ENCODE results near the gene MRNIP.

Gene MRNIP

DNA sequence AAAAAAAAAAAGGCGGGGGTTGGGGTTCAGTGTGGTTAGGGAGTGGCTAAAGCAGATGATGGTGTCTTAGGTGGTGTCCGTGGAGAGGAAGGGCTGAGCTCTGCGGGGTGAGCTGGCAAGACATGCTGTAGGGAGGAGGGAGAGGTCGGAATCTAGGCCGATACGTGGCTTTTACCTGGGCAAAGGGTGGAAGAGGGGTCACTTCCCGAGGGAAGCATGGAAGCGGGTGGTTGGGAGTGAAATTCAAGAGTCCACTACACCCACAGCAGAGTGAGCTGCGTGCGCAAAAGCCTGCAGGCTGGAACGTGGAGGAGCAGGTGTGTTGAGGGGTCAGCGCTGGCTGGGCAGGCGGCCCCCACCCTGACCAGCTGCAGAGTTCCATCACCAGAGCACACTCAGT is 31.3 kb upstream of the MRNIP start:
- no peak for DNase-seq (ENCODE audit: extremely low read depth in 1 of 2, low read depth in 1 of 2)

DNA sequence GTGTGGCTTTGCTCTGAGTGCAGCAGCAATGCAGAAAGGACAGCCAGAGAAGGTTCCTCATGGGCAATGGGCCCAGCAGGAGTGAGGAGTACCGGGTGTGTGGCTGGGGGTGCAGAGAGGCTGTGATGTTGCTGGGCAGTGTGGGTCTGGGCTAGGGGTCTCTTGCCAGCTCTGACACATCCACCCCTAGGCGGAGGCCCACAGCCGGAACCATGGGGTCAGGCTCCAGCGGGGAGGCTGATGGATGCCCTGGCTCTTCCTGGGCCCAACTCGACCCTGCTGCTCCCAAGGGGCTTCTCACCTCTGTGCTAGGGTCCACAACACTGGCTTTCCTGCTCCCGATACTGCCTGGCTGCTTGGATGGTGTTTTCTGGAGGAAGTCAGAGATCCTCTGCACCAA is 29.2 kb upstream of the MRNIP start:
- no peak for DNase-seq (ENCODE audit: extremely low read depth in 1 of 2, low read depth in 1 of 2)

DNA sequence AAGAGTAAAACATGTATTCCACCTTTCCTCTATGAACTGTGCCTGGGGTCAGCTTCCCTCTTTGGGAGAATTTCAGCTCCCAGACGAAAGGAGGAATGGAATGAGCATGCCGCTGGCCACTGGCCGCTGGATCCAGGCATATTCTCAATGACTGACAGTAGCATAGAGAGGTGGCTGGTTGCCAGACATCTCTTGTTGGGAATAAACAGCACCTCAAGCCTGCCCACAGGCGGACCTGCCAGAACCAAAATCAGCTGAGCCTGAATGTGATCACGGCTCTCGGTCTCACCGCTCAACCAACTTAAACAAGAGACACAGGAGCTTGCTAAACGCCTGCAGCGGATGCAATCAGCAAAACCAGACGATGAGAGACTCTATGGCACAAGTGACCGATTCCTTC is 28.5 kb upstream of the MRNIP start:
- no peak for DNase-seq (ENCODE audit: extremely low read depth in 1 of 2, low read depth in 1 of 2)

DNA sequence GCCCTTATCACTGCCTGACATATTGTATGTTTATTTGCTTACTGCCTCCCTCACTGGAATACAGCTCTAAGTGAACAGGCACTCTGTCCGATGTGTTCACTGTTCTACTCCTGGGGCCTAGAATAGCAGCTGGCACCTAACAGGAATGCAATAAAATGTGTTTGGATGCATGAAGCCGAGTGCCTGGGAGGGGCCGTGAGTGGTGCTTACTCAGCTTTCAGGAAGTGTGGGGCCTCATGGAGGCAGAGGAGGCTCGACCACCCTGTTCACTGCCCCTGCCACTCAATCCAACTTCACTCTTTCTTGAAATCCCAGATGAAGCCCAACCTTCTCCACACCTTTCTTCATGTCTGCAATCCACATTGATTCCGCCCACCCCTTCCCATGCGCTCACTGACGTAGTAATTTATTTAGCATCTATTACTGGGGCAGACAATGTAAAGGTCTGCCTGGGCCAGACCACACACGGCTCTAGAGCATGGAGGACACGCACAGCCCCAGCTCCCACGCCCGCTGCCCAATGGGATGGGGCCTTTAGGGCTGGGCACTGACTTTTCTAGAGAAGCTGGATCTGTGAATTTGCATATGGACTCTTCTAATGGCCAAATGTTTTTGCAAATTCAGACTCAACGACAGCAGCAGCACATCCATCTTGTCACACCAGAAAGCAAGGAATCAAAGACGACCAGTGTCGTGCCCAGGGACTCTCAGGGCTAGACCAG is 27.7 kb upstream of the MRNIP start:
- no peak for DNase-seq (ENCODE audit: extremely low read depth in 1 of 2, low read depth in 1 of 2)

DNA sequence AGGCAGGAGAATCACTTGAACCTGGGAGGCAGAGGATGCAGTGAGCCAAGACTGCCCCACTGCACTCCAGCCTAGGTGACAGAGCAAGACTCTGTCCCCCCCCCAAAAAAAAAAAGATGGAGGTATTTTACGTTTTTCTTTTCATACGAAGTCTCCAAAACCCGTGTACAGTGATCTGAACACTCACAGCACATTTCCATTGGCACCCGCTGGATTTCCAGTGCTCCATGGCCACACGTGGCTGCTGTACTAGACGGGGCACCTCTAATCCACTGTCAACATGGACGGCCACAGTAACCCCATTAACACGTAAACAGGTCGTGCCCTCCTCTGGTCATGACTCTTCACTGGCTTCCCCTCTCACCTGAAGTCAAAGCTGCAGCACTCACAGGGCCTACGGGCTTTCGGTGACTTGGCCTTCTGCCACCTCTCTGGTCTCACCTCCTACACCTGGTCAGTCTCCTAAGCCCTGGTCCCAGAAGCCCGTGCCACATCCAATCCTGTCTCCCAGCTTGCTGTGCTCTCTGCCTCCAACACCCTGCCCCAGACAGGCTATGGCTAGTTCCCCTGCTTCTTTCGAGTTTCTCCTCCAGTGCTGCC is 27.0 kb upstream of the MRNIP start:
- DNase-seq (ENCODE audit: extremely low read depth in 1 of 2, low read depth in 1 of 2) = no peak

DNA sequence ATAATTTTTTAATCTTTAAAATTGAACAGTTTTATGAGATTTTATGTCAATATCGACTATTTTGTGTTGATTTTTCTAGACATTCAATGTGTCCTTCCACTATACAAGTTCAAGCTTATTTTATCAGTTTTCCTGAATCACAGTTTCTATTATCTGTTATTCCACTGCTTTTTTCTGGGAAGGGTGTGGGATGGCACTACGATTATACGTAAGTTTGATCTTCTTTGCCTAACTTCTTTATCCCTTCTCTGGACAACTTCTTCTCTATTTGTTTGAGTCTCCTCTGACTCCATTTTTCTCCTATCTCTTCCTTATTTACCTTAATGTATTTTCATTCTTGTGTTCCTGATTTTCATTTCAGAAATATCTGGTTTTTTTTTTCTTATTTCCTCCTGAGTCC is 24.5 kb upstream of the MRNIP start:
- no peak for DNase-seq (ENCODE audit: extremely low read depth in 1 of 2, low read depth in 1 of 2)

DNA sequence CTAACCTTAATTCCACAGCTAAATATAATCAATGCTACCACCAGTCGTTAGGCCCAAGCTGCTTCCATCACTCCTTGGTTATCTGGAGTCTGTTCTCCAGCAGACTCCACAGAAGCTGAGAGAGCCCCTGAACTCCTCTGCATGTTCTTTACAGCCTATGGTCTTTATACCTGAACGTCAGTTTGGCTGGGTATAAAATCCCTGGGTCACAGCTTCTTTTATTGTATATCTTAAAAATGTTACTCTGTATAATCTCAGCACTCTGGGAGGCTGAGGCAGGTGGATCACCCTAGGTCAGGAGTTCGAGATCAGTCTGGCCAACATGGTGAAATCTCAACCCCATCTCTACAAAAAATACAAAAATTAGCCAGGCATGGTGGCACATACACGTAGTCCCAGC is 23.7 kb upstream of the MRNIP start:
- no peak for DNase-seq (ENCODE audit: extremely low read depth in 1 of 2, low read depth in 1 of 2)

DNA sequence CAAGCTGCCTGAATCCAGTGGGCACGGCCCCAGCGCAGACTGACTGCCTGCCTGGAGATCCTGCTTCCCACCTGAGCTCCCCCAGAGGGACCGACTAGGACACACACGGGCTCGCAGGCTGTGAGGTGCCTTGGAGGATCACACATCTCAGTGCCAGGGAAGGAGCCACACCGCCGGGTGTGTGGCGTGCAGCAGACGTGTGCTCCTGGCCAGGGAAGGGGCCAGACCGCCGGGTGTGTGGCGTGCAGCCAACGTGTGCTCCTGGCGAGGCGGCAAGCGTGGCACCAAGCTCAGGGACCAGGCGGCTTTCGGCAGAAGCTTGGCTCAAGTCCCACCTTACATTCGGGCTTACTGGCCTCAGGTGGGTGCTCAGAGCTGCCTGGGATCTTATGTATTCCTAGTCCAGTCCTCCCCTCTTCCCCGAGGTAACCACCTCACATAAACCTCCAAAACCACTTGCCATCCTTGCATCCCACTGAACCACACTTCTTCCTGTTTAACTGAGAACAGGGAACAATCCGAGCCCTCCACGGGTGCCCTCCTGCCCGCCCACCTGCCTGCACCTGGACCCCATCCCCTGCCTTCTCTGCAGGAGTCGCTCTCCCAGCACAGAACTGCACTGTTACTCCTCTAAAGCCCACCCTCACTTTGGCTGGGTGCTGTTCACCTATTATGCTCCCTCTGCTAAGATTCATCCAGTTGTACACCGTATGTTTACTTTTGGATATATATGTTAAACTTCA is 22.4 kb upstream of the MRNIP start:
- no peak for DNase-seq (ENCODE audit: extremely low read depth in 1 of 2, low read depth in 1 of 2)

DNA sequence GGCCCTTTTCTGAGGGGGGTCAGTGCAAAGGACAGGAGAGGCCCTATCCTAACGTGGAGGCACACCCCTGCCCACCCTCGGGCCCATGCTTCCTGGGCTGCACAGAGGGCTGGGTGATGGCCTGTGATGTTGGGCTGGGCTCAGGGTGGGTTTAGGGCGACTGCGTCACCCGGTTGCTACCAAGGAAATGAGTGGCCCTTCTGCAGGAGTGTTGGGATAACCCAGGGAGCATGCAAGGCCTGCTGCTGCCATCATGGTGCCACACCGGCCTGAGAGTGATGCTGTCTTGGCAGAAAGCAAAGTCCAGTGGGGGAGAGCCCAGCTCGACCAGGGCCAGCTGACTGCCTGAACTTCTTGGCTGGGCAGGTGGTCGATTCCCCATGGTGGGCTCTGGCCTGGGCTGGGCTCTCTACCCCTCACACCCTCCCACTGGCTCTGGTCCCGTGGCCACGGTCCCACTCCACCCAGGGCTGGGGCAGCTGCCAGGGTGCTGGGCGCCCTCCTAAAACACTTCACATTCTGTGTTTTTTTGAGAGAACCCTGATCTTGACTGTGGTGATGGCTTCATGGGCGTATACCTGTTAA is 21.5 kb upstream of the MRNIP start:
- DNase-seq (ENCODE audit: extremely low read depth in 1 of 2, low read depth in 1 of 2) = no peak

DNA sequence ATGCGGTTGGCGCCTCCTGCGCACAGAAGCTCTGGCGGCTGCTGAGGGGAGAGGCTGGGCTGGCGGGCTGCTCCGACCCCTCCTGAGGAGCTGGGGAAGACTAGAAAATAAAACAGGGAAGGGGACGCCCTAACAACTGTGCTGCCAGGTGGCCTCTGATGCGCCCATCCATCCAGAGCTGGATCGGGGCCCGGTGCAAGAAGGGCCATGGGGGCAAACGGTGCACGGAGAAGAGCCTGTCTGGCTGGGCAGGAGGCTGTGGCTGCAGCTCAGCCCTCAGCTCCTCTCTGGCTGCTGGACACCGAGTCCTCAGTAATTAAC is 21.0 kb upstream of the MRNIP start:
- no peak for DNase-seq (ENCODE audit: extremely low read depth in 1 of 2, low read depth in 1 of 2)

DNA sequence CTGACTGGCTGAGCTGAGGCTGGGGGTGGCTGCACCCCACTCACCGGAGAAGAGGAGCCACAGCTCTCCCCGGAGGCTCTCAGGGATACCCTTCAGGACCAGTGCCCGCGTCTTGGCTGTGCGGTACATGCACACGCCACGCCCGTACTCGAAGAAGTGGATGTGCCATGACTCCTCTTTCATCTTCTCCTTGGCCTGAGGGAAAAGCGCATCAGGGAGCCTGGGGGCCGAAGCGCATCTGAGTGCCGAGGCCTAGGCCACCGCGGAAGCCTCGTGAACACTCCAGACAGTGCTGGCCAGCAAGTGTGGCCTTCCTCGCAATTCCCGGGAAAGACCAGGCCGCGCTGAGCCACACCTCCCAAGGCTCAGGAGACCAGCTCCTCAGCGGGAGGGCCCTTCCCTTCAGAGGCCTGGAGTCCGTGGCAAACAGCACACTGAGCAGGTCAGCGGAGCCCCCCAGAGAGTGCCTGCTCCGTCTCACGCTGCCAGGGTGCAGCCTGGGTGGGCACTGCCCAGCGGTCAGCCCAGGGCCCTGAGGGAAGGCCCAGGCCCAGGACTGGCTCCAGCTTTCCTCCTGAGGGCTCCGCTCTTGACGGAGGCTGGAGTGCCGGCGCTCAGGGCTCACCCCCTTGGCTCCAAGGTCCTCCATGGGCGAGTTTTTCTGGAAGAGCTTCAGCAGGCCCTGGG is 20.5 kb upstream of the MRNIP start:
- DNase-seq (ENCODE audit: extremely low read depth in 1 of 2, low read depth in 1 of 2) = no peak

DNA sequence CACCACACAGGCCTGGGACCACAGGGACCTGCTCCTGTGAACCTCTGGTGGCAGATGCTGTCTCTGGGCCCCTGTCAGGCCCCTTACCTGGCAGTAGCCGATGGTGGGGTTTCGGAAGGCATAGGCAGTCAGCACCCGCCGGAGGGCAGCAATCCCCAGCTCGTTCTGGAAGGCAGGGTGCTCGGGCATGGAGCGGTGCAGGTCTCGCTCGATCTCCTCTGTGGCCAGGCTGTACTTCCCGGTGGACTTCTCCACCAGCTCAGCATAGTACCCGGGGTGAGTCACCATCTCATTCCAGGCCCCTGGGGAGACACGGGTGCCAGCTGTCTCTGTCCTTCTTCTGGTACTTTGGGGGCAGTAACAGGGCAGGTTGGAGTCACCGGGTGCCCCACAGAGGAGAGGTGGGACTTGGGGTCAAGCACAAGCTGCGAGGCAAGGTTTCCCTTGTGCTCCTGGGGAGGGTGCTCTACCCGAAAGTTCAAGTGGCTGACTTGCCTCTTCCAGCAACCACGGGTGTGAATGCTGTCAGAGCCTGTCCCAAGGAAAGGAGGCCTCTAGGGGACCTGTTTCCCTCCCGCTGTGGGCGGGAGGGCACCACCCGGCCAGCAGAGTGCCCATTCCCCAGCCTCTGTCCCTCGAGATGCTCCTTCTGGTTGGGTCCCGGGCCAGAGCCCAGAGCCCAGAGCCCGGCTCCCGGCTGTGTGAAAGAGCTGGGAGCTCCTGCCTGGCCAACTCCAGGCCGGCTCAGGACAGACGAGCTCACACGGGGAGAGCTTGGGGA is 19.8 kb upstream of the MRNIP start:
- no peak for DNase-seq (ENCODE audit: extremely low read depth in 1 of 2, low read depth in 1 of 2)

DNA sequence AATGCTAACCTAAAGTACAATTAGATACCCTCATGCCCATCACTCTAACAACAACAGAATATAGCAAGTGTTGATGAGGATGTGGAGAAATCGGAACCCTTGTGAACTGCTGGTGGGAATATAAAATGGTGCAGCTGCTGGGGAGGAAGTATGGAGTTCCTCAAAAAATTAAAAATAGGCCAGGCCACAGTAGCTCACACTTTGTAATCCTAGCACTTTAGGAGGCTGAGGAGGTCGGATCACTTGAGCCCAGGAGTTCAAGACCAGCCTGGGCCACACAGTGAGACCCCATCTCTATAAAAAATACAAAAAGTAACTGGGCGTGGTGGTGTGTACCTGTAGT is 18.0 kb upstream of the MRNIP start:
- DNase-seq (ENCODE audit: extremely low read depth in 1 of 2, low read depth in 1 of 2) = no peak

DNA sequence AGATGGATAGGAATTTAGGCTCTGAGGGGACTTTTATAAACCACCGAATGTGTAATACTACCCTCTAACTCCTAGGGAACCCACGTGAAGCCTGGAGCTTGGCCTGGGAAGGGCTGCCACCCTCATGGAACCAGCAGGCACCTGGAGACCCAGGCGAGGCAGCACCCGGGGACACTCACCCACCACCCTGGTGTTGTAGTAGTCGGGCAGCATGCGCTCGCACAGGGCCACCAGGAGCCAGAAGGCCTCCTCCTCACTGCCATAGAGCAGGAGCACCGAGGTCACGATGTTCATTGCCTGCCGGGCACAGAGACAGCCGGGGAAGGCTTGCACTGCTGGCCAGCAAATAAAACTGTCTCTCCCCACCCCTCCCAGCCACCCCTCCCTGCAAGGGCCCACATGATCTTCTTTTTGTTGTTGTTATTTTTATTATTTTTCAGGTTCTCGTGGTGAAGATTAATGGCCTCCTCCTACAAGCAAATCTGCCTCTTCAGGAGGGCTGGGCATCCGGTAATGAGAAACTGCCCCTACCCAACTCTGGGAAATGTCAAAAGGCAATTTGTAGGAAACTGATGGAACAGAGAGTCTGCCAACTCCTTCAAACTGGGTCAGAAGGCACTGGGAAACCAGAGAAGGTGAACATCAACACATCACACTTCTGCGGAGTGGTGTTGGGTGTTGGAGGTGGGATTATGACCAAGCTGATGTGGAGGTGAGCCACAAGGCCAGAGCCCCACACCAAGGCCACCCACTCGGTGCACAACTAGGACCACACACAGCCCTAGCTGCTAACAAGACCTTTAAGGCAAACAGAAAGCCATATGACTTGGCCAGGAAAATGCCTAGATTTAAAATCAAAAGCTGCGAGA is 17.4 kb upstream of the MRNIP start:
- DNase-seq (ENCODE audit: extremely low read depth in 1 of 2, low read depth in 1 of 2) = no peak

DNA sequence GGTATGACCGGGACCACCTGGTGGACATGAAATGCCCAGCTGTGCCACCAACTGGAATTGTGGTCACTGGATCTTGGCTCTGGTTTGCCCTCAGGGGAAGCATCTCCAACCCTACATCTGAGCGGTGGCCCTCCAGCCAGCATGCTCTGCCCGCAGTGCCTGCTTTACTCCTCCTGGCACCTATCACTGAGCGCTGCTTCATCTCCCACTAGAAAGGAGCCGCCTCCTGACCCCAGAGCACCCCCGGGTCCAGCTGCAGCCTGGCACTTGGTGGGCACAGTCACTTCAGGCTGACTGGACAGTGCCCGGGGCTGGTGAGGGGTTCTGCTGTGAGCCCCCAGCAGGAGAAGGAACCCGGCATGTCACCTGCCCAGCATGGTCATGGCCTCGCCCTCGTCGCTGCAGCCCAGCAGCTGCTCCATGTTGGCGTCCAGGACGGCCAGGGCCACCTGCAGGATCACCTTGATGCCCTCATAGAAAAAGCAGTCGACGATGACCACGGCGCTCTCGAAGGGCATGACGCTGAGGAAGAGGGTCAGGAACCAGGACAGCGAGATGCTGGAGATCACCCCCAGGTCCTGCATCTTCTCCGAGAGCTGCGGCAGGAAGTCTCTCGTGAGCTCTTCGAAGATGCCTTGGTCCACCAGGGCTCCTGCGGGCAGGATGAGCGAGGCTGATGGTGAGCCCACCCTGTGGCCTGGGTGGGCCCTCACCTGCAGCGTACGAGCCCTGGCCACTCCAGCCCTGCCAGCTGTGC is 16.1 kb upstream of the MRNIP start:
- DNase-seq (ENCODE audit: extremely low read depth in 1 of 2, low read depth in 1 of 2) = no peak

DNA sequence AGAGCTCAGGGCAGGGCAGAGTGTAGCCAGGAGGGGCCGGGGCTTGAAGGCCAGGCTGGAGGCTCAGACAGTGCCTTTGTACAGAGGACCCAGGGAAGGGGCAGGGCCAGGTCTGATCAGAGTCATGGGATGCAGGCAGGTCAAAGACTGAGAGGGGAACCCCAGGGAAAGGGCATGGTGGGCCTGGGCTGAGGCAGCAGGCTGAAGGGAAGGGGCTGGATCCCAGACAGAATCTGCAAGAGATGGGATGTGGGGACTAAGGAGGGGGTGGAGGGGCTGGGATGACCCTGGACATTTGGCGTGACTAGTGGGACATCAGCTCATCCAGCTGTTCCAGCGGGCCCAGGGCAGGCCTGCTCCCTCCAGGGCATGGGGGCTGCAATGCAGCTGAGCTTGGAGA is 15.5 kb upstream of the MRNIP start:
- DNase-seq (ENCODE audit: extremely low read depth in 1 of 2, low read depth in 1 of 2) = no peak

DNA sequence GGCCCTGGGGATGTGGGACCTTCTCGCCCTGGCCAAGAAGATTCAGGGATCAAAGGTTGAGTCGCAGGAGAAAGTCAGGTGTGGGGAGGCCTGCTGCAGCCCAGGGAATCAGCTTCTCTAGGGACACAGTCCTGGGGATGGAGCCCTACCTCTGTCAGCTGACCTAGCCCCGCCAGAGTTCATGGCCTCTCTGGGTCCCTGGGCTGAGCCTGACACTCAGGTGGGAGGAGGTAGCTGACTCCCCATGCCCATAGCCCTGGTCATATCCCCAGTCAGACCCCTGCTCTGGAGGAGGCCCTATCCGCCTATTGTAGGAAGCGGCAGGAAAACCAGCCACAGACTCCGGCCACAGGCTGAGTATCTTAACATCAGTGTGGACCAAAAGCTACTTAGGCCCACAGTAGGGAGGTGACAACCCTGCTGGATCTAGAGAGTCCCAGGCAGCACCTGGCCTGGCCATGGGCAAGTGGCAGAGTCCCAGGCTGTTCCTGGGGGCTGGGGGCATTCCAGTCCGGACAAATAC is 15.0 kb upstream of the MRNIP start:
- no peak for DNase-seq (ENCODE audit: extremely low read depth in 1 of 2, low read depth in 1 of 2)

DNA sequence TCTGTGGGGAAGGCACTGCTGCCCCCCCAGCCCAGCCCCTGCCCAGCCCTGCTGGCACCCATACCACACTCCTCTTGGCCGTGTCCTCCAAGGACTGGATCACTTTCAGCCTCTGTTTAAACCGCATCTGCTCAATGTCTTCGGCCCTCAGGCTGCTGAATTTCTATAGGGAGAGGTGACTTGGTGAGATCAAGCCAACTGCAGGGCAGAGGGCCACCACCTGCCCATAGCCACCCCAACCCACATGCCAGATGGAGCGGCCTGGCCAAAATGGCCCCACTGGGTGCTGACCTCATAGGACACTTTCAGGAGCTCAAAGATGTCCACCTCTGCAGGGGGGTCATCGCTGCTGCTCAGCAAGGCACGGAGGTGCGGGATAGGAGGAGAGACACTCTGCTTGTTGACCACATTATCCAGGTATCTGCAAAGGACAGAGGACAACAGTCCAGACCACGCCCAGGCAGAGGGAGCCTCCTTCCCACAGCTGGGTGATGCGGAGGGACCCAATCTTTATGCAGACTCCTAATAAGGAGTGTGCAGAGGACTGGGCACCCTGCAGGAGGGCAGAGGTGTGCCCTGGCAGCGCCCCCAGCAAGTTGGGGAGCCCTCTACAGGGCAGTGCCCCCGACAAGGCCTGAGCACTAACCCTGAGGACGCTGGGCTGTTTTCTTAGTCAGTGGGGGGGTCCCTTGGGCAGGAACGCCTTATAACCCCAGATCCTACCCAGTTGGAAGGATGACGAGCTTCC is 14.4 kb upstream of the MRNIP start:
- DNase-seq (ENCODE audit: extremely low read depth in 1 of 2, low read depth in 1 of 2) = no peak

All from stimulated activated CD8-positive, alpha-beta memory T cell treated with anti-CD3 and anti-CD28 coated beads, Interleukin-7, amount 100 ng/mL, for 48 hours (primary cell).